GM18505 (cell line): ENCODE measurements around the gene OBSL1.
A peak's percentile ranks its signal among the peaks of the same experiment; 100 is the strongest.

Experiments used
- ATAC-seq: cut with Tn5 transposase; IDR thresholded peaks from one replicate; pipeline ENCODE4 v1.9.1; 2021; ENCODE audit not compliant: unreplicated experiment
- POLR2A ChIP-seq: IDR thresholded peaks from 4 replicates; pipeline ENCODE4 v1.6.1; 2011; ENCODE audit warnings: borderline replicate concordance; ENCODE audit not compliant: insufficient read depth, insufficient read length; ENCODE audit errors: extremely low read depth

Gene OBSL1

DNA sequence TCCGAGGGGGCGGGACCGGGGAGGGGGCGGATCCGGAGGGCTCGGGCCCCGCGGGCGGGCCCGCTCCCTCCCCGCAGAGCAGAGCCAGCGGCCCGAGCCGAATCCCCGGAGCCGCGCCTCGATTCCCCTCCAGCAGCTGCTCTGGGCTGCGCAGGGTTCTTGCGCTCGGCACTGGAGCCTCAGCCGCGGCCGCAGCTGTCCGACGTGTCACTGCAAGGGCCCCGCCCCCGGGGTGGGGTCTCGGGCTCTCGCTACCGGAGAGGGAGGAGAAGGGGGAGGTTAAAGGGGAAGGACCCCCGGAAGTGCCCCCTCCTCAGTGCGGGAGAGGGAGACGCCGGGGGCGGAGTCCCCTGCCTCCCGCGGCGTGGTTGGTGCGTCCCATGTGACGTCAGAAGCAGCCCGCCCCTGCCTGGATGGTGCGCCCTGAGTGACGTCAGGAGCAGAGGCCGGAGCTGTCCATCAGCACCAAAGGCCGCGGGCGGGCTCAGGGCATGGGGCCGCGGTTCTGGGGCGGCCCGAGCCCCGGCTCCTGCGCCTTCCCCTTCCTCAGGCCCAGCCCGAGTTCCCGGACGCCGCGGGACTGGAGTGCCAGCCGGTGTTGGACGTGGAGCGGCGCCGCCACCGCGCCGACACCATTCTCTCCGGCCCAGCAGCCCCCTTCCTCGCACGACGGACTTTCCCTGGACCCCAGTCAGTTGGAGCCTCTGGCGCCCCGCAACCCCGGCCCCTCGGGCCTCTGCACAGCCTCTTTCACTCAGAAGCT is 27.6 kb downstream of the OBSL1 start, which contains the start of the genes CHPF and TMEM198:
CHPF (minus strand) TSS at position 214 of the 763 bp plus-strand sequence. CDS start 271 bp downstream, outside the sequence.
TMEM198 (plus strand) TSS at position 433 of the 763 bp plus-strand sequence. CDS start 700 bp downstream, outside the sequence.
- peak; percentile 38 for TF ChIP-seq POLR2A
- ATAC-seq = peak; percentile 67

- ATAC-seq = peak; percentile 36
- TF ChIP-seq POLR2A = no peak
These were observed 28.3 kb downstream of the OBSL1 start for GRCh38 chr2:219542931-219543595.

DNA sequence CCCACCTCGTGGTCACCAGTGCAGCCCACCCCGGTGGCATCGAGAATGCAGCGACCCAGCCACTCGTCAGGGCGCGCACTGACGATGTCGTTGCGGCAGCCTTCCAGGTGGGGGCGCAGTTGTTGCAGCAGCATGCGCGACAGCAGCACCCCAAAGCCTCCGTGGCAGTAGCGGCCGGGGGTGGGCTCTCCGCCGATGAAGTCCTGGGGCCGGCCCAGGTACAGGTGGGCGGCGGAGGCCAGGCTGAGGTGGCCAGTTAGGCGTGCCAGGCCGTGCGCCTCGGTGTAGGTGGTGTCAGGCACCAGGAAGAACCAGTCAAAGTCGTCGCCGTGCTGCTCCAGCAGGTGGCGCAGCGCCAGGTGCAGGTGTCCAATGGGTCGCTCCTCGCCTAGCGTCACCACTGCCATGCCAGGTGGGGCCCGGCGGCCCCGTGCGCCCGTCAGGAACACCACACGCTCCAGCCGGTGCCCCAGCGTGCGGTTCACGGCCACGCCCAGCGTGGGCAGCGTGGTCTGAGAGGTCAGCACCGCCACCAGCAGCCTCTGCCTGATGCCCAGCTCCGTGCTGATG is 29.6 kb downstream of the OBSL1 start:
- ATAC-seq = peak; percentile 63
- TF ChIP-seq POLR2A = no peak

GRCh38 chr2:219540784-219541504 is 30.4 kb downstream of the OBSL1 start:
- no peak for TF ChIP-seq POLR2A

DNA sequence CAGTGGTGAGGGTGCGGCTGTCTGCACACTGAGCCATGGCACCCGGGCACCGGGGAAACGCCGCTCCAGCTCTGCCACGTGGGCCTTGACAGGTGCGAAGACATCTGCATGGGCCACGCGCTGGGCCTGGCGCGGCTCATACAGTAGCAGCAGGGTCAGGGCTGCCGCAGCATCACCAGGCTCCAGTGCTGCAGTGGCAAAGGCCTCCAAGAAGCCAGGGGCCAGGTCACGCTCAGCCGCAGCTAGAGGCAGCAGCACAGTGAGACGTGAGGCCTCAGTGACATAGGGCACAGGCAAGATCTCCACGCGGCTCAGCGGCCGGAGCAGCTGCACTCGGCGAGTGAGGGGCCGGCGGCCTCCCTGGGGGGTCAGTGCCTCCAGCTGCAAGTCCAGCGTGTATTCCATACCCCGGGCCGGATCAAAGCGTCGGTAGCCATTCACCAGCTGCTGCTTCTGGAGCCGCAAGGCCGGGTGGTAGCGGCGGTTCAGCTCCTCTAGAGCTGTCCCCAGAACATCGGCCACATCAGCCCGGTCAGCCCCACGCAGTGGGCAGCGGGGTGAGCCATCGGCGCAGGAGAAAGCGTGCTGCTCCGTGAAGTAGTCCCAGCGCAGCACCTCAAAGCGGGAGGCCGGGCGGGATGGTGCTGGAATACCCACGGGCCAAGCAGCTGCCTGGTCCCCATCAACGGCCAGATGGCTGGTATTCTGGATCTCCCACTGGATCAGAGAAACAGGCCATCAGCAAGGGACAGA is 31.2 kb downstream of the OBSL1 start:
- ATAC-seq = no peak
- no peak for TF ChIP-seq POLR2A

More at GRCh38 chr2:219540784-219541504, 30.4 kb downstream of the OBSL1 start:
- ATAC-seq = no peak

- TF ChIP-seq POLR2A = no peak
- no peak for ATAC-seq
These were observed 32.2 kb downstream of the OBSL1 start for GRCh38 chr2:219538956-219539788.

GRCh38 chr2:219538504-219538951 is 32.8 kb downstream of the OBSL1 start:
- ATAC-seq = no peak

DNA sequence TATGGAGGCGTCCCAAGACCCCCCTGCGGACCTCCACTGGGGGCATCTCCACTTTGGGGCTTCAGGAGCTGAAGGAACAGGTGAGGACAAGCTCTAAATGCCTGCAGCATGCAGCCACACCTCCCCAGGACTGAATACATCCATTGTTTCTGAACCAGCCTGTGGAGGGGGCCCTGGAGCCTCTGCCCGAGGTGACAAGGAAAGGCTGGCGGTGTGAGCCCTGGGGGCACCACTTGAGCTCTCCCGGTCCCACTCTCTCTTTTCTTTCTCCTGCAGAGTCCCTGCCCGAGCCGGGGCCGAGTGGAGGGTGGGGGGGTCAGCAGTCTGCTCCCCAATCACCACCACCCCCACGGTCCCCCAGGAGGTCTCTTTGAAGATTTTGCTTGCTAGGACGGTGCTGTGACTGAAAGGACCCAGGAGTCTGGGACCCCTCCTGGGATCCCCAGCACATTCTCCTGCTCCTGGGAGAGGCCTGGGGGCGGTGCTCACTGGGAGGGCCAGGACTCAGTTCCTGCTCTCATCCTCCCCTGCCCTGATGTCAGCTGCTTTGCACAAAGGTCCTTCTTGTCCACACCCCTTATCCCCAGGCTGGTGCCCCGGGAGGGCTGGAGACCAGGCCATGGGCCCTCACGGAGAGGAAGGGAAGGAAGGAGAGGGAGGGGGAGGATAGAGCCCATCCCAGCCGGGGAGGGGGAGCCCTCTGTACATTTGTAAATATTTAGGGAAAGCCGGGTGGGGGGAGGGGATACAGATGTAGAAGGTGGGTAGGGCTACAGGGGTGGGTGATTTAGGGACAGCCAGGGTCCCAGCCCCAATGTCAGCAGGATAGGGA is 33.5 kb downstream of the OBSL1 start:
- TF ChIP-seq POLR2A = no peak
- ATAC-seq = no peak

More at GRCh38 chr2:219538504-219538951, 32.8 kb downstream of the OBSL1 start:
- no peak for TF ChIP-seq POLR2A

GRCh38 chr2:219536967-219537366 is 34.4 kb downstream of the OBSL1 start:
- no peak for TF ChIP-seq POLR2A
- no peak for ATAC-seq

DNA sequence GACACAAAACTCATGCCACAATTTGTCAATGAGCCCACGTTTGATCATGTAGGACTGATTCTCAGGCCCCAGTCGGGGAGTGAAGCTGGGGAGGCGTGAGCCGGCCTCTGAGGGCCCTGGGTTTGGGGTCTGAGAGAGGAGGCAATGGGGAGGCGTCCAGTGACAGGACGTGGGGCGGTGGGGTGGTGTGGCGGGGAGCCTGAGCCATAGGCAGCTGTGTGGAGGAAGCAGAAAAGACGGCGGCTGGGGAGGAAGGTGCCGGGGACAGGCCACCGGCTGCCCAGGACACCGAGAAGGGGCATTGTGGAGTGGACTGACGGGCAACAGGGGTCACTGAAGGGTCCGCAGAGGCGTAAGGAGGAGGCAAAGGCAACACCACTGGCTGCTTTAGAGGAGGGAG is 34.9 kb downstream of the OBSL1 start:
- no peak for TF ChIP-seq POLR2A
- ATAC-seq = no peak

- ATAC-seq = no peak
- TF ChIP-seq POLR2A = no peak
These were observed 37.2 kb downstream of the OBSL1 start for GRCh38 chr2:219533930-219534661.

DNA sequence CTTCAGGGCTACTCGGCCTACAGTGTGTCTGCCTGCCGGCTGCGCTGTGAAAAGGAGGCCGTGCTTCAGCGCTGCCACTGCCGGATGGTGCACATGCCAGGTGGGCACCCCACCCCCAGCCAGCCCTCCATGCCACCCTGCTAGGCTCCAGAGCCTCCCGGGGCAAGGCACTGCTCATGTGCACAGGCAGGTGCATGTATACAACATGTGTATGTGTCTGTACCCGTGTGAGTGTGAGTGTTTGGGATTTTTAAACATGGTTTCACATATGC is 39.0 kb downstream of the OBSL1 start:
- ATAC-seq = no peak
- TF ChIP-seq POLR2A = no peak
